DLD1 (cell line): ENCODE data around the gene VAV2.
"Not testable (repeated sequence)": the region's sequence is repeated elsewhere in the genome, so short reads cannot be mapped to it uniquely, and the experiment has no call there.

Experiments used
- in situ Hi-C: cut with HindIII; loops from 2 replicates; pipeline ENCODE4 v1.10.0; 2017; ENCODE audit warnings: low sequenced_read_pairs

The VAV2 gene

GRCh38 chr9:133971121-133971951 lies 20.8 kb downstream of the VAV2 start:
- in situ Hi-C loops: no loop called here

GRCh38 chr9:133970581-133971058 lies 21.5 kb downstream of the VAV2 start:
- in situ Hi-C loops: no loop called here

GRCh38 chr9:133969681-133970580 lies 22.2 kb downstream of the VAV2 start:
- in situ Hi-C loops: no loop called here

GRCh38 chr9:133968966-133969617 lies 23.0 kb downstream of the VAV2 start:
- in situ Hi-C loops: no loop called here

GRCh38 chr9:133968428-133968827 lies 23.7 kb downstream of the VAV2 start:
- in situ Hi-C loops: no loop called here

- in situ Hi-C loops: no loop called here
These were observed 24.9 kb downstream of the VAV2 start for GRCh38 chr9:133967024-133967741.

GRCh38 chr9:133964463-133964862 lies 27.7 kb downstream of the VAV2 start:
- in situ Hi-C loops: no loop called here

GRCh38 chr9:133963166-133963565 lies 29.0 kb downstream of the VAV2 start:
- in situ Hi-C loops: no loop called here

DNA sequence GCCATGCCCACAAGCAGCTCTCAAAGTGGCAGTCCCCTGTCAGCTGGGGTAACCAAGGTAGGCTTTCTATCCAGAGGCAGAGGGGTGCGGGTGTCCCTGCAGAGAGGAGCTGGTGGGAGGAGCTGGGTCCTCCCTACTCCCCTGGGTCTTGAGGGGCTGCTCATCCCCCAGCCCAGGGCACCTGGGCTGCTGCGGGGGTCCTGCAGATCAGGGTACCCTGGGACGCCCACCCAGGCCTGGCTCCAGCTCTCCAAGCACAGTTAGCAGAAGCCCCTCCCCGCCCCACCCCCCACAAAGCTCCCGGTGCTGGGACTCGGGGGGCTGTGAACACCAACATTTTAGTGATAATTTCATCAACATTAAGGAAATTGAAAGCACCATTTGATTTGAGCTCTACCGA lies 29.8 kb downstream of the VAV2 start:
- in situ Hi-C loops: no loop called here

DNA sequence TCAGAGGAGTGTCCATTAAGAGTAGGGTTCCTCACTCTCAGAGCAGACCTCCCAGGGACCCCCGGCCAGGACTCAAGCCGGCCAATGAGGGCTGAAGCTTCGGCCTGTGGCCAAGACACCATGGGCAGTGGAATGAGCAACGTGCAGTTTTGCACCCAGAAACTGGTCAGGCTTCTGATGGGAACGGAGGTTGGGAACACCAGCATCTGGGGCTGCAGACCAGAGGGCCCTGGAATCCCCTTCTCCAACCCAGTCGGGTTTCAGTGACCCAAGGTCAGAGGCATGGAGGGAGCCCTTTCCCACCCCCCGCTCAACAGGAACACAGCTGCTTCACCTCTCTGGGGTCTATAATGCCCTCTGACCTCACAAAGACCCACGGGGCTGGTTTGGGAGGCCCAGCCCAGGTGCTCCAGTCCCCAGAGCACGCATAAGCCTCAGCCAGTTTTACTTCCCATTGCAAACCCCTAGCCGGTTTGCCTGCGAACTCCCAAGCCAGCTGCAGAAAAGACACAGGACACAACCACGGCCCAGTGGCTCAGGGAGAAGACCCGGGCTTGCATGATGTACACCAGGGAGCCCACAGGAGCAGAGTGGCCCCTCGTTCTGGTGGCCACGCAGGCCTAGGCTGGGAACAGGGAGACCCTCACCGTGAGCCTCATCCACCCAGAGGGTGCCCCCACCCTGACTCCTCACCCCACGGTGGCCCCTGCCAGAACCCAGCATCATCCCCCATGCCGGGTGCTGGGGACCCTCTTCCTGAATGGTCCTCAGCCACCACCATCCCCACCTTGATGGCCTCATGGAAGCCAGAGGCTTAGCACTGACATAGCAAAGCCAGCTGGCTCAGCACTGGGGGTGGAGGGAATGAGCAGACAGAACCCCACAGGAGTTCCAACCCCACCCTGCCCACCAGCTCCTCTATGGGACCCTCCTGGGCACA lies 30.6 kb downstream of the VAV2 start:
- in situ Hi-C loops: no loop called here

GRCh38 chr9:133960568-133961129 lies 31.5 kb downstream of the VAV2 start:
- in situ Hi-C loops: no loop called here

- in situ Hi-C loops: no loop called here
These were observed 32.1 kb downstream of the VAV2 start for GRCh38 chr9:133959966-133960567.

DNA sequence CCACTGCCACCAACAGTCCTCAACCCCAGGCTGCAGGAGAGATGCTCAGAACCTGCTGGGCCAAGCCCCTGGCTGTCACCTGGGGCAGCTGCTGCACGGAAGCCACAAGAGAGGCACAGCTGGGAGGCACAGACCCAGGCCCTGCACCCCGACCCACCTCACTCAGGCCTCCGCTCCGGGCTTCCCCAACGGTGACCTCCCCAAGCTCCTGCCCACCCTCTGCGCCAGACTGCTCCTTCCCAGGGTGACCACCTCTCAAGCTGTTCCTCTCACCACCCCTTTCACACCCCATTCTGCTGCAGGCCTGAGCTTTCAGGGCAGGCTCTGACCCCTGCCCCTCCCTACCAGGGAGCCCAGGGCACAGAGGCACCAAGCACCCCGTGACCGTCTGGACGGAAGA lies 33.0 kb downstream of the VAV2 start:
- in situ Hi-C loops: no loop called here

DNA sequence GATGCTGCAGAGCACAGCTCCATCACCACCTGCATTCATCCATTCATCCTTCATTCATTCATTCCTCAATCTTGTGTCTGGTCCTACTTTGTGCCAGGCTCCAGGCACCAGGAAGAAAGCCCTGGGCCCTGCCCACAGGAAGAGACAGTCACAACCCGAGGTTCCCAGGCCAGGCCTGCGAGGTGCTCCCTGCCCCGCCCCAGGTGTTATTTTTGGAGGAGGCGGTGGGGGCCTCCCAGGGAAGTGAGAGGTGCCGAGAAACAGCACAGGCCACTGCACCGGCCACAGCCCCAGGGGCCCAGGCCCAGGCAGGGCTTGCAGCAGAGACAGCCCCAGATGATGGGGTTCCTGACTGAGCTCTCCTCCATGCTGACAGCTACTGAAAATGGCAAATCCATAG lies 33.4 kb downstream of the VAV2 start:
- in situ Hi-C loops: no loop called here

DNA sequence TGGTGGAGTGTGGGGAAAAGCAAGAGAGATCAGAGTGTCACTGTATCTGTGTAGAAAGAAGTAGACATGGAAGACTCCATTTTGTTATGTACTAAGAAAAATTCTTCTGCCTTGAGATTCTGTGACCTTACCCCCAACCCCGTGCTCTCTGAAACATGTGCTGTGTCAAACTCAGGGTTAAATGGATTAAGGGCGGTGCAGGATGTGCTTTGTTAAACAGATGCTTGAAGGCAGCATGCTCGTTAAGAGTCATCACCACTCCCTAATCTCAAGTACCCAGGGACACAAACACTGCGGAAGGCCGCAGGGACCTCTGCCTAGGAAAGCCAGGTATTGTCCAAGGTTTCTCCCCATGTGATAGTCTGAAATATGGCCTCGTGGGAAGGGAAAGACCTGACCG lies 34.4 kb downstream of the VAV2 start:
- in situ Hi-C loops: not testable (repeated sequence)

- in situ Hi-C loops: no loop called here
These were observed 34.8 kb downstream of the VAV2 start for GRCh38 chr9:133957328-133957727.

GRCh38 chr9:133956520-133957076 lies 35.5 kb downstream of the VAV2 start:
- in situ Hi-C loops: no loop called here

DNA sequence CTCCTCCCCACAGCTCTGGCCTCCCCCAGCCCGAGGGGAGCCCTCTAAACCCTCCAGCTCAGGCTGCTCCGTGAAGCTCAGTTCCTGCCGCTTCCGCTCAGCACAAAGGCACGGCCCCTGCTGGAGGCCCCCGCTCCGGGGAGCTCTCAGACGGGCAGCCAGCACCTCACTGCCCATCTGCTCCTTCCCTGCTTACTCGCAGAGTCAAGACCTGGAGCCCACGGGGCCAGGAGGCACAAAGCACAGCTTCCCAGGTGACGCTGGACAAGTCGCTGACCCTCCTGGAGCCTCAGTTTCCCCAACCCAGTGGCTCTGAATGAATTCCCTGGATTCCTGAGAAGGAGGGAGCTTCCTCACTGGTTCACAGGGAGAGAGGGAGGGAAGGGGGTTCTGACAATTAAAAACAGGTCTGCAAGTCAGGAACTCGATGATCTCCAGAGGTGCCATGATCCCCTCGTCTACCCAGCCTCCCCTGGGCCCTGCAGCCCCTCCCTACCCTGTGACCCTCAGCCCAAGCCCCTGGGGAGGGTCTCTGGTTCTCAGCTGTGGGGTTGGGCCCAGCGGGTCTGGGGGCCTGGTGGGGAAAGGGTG lies 36.2 kb downstream of the VAV2 start:
- in situ Hi-C loops: no loop called here
